ENCODE data around the gene ADPRHL1.
A peak's percentile ranks its signal among the peaks of the same experiment; 100 is the strongest.
"Not testable (repeated sequence)": the region's sequence is repeated elsewhere in the genome, so short reads cannot be mapped to it uniquely, and the experiment has no call there.

ADPRHL1 gene

DNA sequence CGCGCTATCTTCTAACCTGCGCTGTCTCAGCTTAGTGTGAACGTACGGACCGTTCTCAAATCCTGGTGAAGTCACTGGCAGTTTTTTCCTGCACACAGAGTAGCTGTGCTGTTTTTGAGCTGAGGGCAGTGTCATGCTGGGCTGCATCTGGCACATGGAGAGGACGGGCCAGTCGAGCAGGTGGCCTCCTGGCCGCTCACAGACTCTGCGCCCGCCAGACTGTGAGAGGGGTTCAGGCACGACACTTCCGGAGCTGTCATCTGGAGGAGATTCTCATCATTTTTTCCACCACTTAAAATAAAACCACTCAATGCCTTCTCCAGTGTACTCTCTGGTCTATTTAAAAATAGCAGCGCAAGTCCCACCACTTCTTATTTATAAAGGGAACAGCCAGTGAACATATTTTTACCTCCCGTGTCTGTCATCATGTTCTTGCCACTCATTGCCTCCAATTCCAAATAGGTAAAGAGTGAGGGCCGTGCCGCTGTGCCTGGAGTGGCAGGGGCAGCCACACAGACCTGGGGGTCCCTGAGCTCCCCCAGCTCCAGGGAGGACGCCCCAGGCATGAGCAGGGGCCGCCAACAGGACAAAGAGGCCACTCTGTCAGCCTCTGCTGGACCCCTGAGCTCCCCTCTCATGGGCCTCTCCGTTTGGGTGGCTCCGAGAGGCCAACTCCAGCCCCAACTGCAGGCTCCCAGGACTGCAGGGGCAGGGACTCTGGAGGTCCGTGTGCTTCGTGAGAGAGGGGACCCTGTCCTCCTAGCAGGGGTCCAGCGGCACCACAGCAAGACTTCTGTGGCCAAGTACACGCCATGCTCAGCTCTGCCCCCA, 52.5 kb downstream of the ADPRHL1 start:
- no peak for DNase-seq

DNA sequence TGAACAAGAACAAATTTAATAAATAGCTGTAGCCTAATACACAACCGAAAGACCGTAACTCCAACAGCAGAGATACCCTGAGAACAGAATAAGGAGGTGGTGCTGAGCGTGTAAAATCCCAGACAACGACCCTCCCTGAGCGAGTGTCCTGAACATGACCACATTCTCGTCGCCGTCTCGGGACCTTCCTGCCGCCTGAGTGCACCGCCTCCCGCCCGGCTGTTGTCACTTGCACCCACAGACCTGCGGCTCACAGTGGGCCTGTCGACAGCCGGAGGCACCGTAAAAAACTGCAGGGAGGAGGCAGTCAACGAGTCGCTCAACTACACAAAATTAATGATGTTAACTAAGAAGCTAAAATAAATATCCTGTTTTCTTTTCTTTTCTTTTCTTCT, 53.5 kb downstream of the ADPRHL1 start:
- DNase-seq, result no peak

DNA sequence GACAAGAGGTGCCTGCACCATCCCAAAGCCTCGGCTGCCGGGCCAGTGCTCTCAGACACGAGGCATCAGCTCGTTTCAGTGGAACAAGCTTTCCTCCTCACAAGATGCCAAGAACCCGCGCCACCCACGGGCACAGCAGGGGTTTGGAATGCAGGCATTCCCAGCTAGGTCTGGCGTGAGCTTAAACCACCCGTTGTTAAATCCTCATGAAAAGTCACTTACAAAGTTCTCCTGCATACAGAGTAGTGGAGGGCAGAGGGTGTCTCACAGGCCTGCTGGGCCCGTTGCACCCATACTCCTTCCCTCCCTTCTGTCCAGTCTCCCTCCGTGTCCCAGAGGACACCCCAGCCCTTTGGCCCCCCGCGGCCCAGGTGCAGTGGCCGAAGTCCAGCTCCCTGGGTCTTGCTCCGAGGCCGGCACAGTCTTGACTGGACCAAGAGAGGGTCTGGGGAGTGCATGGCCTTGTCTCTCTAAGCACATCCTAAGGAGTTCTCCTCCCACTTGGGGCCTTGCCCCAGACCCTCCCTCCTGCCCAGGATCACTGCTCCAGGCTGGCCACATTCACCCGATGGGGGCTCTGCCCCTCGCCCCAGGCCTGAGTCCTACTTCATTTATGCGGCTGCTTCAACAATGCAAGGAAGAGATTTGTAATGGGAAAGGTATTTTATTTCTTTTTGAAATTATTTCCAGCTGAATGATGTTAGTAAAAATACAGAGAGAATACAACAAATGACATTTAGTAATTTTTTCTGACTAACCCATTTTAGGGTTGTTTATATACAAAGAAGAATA, 54.1 kb downstream of the ADPRHL1 start:
- no peak for DNase-seq

DNA sequence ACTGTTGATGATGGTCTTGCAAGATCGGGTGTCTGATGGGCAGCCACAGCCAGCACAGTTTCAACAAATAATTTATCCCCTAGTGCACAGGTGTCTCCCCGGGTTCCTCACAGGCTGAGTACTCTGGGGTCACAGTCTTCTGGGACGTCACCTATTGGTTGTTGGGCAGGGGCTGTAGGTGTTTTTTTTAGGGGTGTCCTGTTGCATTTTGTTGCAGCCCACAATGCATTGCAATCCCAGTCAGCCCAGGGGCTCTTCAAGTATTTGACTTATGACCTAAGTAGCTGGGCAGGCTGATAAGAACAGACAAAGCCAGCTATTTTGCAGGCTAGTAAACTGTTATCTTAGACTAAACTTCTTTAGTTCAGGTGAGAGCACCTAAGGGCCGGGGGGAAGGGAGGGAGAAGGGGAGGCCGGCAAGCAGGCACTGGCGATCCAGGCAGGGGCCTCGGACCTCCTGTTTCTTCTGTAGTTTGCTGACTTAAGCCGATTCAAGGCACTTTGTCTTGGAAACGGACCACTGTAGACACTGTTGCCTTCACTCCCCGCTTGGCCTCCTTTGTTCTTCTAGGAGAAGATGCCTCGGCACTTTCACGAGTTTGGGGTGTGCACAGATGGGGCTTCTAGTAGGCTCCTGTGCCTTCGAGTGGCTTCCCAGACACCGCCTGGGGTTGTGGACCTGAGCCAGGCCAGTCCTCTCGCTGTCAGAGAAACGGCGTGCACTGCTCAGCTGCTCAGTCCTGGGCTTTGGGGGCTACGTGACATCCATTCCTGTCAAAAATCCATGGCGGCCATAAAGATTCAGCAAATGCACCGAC, 55.5 kb downstream of the ADPRHL1 start:
- no peak for DNase-seq

DNA sequence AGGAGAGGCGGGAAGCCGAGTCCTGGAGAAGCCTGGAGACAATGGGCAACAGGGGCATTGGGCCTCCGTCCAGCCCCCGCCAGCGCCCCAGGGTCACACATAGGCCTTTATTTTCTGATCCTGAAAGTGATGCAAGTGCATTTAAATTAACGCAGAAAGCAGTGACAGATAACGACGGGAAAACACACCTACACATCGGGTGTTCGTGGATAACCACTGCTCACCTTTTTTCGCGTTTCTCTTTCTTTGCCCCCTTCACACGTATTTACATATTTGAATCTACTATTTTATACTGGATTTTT, 59.0 kb downstream of the ADPRHL1 start:
- no peak for DNase-seq

DNA sequence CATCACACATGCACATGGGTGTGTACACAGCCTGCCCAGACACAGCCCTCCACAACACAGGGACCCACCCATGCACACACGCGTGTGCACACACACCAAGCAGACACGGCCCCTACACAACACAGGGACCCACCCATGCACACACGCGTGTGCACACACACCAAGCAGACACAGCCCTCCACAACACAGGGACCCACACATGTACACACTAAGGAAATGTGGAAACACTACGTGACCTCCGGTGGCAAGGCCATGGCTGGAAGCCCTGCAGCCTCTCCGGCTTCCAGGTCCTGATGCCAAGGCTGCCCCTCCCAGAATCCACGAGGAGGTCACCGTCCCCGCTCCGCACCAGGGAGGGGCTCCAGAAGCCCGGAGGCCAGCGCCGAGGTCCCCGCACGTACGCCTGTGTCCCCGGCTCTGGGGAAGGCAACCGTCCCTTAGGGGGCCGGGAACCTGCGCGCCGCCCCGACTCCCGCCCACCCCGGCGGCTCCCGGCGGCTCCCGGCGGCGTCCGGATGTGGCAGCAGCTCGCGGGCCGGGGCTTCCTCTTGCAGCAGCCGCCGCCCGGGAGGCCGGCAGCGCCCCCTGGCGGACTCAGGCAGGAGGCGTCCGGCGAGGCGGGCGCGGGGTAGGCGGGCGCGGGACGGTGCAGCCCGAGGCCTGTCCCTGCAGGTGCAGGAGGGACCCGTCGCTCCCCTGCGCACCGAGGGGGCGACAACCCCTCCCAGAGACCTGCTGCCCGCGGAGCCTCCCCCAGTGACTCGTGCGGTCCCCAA, 59.5 kb downstream of the ADPRHL1 start:
- peak; percentile 44 for DNase-seq

- no peak for DNase-seq
Measured at GRCh38 chr13:113393226-113393562, 60.1 kb downstream of the ADPRHL1 start.

GRCh38 chr13:113390874-113391497, 62.3 kb downstream of the ADPRHL1 start:
- no peak for DNase-seq

DNA sequence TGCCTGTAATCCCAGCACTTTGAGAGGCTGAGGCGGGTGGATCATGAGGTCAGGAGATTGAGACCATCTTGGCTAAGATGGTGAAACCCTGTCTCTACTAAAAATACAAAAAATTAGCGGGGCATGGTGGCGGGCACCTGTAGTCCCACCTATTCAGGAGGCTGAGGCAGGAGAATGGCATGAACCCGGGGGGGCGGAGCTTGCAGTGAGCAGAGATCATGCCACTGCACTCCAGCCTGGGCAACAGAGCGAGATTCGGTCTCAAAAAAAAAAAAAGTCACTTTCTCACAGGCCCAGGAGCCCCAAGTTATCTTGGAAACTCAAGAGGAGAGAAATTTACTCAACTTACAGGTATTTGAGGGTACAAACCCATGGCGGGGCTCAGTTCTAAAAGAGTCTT, 63.7 kb downstream of the ADPRHL1 start:
- not testable (repeated sequence) for DNase-seq

DNA sequence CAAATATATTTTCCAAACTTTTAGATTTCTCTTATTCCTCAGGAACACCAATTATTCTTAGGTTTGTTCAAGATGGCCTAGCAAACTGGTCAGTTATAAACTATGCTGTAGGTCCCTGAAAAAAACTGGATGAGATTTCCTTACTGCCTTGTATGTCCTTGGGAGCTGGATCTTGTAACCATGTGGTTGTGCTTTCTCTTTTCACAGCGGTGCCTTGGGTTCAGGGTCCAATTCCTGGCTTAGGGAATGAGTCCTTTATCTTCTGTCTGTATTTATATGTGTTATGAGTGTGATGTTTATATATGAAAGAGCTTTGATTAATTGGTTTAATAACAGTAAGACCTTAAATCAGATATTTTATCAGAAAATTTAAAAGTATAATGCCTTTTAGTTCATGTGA, 65.9 kb downstream of the ADPRHL1 start:
- no peak for DNase-seq

GRCh38 chr13:113383089-113383488, 70.2 kb downstream of the ADPRHL1 start:
- no peak for DNase-seq

DNA sequence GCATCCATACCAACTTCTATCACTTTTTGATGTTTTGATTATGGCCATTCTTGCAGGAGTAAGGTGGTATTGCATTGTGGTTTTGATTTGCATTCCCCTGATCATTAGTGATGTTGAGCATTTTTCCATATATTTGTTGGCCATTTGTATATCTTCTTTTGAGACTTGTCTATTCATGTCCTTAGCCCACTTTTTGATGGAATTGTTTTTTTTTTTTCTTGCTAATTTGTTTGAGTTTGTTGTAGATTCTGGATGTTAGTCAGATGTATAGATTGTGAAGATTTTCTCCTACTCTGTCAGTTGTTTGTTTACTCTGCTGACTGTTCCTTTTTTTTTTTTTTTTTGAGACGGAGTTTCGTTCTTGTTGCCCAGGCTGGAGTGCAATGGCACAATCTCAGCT, 70.7 kb downstream of the ADPRHL1 start:
- DNase-seq, result not testable (repeated sequence)

GRCh38 chr13:113378825-113379224, 74.5 kb downstream of the ADPRHL1 start:
- DNase-seq, result no peak

DNA sequence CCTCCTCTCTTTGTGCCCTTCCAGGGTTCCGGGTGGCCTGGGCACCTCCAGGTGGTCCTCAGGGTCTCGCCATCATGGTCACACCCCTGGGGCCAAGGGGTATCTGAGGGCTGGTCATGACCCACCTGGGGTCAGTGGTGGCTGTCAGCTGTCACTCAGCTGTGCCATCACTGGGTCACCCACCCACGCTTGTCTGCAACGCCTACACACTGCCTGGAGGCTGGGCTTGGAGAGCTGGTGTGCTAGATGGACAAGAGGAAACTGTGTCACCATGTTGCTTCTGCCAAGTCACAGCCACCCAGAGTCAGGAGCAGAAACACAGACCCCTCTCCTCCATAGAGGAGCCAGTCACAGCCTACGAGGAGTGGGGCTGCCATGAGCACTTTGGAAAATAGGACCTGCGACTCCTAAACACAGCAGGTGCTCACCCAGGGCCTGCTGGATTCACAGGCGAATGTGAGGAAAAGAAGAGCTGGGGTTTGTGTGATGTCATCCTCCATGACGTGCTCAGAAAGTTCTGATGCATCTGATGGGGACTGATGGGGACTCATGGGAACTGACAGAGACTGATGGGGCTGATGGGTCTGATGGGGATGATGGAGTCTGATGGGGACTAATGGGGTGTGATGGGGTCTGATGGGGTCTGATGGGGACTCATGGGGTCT, 78.6 kb downstream of the ADPRHL1 start:
- DNase-seq, result no peak

- DNase-seq, result no peak
Measured at GRCh38 chr13:113373811-113374485, 79.3 kb downstream of the ADPRHL1 start.

DNA sequence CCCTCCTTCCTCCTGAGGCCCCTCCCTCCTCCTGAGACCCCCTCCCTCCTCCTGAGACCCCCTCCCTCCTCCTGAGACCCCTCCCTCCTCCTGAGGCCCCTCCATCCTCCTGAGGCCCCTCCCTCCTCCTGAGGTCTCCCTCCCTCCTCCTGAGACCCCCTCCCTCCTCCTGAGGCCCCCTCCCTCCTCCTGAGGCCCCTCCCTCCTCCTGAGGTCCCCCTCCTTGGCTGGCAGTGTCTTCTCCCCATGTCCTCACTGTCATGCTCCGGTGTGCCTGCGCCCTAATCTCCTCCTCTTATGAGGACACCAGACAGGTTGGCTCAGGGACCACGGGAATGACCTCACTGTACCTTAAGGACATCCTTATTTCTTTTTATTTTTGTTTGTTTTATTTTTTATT, 81.6 kb downstream of the ADPRHL1 start:
- not testable (repeated sequence) for DNase-seq

- no peak for DNase-seq
Measured at GRCh38 chr13:113371061-113371460, 82.2 kb downstream of the ADPRHL1 start.

- DNase-seq, result no peak
Measured at GRCh38 chr13:113369881-113370280, 83.4 kb downstream of the ADPRHL1 start.

GRCh38 chr13:113369189-113369588, 84.1 kb downstream of the ADPRHL1 start:
- DNase-seq, result no peak

DNA sequence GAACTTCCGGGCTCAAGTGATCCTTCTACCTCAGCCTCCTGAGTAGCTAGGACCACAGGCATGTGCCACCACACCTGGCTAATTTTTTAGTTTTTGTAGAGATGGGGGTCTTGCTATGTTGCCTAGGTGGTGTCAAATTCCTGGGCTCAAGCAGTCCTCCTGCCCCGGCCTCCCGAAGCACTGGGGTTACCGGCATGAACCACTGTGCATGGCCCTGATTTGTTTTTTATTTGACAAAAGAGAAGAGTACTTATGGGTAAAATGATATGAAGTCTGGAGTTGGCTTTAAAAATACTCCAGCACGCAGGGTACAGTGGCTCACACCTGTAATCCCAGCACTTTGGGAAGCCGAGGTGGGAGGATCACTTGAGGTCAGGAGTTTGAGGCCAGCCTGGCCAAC, 84.9 kb downstream of the ADPRHL1 start:
- DNase-seq, result not testable (repeated sequence)

GRCh38 chr13:113367771-113368170, 85.5 kb downstream of the ADPRHL1 start:
- DNase-seq, result no peak

All from GF-D8 (cell line).